ENCODE measurements around the gene PCDH7. TPM values are rescaled to one million over a fixed set of nuclear protein-coding genes. Genes with fewer than 3 reads are reported as not detected.

PCDH7 gene
- 22.9 and 35.0 TPM in 2 replicates for total RNA-seq

GRCh38 chr4:30720021-30720660 is at the start of gene PCDH7:
TSS of gene PCDH7 (plus strand) at chr4:30720369. CDS start at chr4:30721423, 1,054 bp downstream.

Data from endothelial cell of coronary artery (primary cell).